HL-60 (cell line): ENCODE results near the gene USP31.

ENCODE experiments used
- DNase-seq, 2 experiments: peaks; one replicate each; pipeline ENCODE4 v3.0.0-alpha.2; 2010 to 2020; ENCODE audit warnings: low read depth in 1 of 2, low spot score in 1 of 2
- H3K27ac ChIP-seq: fragments of 250-450 bp; sonication (Bioruptor Pico); replicated peaks from 2 replicates; pipeline ENCODE4 v1.5.1; 2020; ENCODE audit warnings: mild to moderate bottlenecking, moderate library complexity
- H3K27me3 ChIP-seq: fragments of 250-450 bp; sonication (Bioruptor Pico); 2 replicates; pipeline ENCODE4 v1.5.1; 2021; ENCODE audit warnings: mild to moderate bottlenecking, moderate library complexity; ENCODE audit not compliant: insufficient read depth, poor library complexity, severe bottlenecking
- H3K4me3 ChIP-seq: replicated peaks from 2 replicates; pipeline ENCODE4 v1.5.1; 2011; ENCODE audit warnings: mild to moderate bottlenecking, control low read depth, low read length; ENCODE audit not compliant: insufficient read depth
- GABPA ChIP-seq: IDR thresholded peaks from 2 replicates; pipeline ENCODE4 v1.6.1; 2012; ENCODE audit warnings: low read depth
- POLR2AphosphoS5 ChIP-seq: IDR thresholded peaks from 2 replicates; pipeline ENCODE4 v1.6.1; 2012; ENCODE audit warnings: low read depth
- SPI1 ChIP-seq: IDR thresholded peaks from 2 replicates; pipeline ENCODE4 v1.6.1; 2012; ENCODE audit warnings: low read depth, mild to moderate bottlenecking, borderline replicate concordance
- TF ChIP-seq, protein P1 (sequence below): IDR thresholded peaks from 2 replicates; pipeline ENCODE4 v1.6.1; 2012; ENCODE audit warnings: low read depth; ENCODE audit not compliant: insufficient replicate concordance
- TF ChIP-seq, protein P2 (sequence below): IDR thresholded peaks from one replicate; pipeline ENCODE4 v1.5.1; 2011; ENCODE audit warnings: low read length, control low read depth, inconsistent platforms; ENCODE audit not compliant: insufficient read depth

USP31 gene

DNA sequence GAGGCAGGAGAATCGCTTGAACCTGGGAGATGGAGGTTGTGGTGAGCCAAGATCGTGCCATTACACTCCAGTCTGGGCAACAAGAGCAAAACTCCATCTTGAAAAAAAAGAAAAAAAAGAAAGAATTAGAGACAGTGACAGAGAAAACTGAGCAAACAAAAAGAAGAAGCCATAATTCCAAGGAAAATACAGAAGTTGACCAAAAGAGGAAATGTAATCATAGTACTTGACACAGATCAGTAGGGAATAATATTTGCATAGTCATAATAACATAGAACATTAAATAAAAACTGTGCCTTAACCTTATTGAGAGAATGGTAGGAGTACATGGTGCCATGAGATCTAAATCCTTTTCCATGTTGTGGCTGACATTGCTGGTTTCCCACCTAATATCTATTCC lies 14.7 kb upstream of the USP31 start:
- TF ChIP-seq SPI1 = peak; percentile 42; the same call in 1 of the 2 replicates
- TF ChIP-seq POLR2AphosphoS5 = no peak
- H3K27ac ChIP-seq = no peak overlapping the region
- no peaks in the 10 kb centered on the region for H3K27me3 ChIP-seq

DNA sequence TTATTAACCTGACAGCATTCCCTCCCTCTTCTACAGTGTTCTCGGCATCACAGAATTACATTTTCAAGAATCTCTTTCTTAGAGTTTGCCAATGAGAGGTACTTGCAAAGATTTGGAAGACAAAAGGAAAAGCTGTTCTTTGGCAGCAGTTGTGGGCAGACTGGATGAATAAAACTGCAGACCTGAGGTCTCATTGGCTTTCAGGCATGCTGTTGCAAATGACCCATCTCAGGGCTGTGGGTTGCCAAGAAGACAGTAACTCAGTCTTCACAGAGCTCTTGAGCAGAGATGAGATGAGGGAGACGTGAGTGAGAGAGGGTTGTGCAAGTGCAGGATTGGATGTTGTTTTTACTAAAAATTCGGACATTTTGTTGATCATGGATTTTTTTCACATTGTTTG lies 11.3 kb upstream of the USP31 start:
- Histone ChIP-seq H3K27me3 (no peaks in the 10 kb centered on the region), H3K27ac (no peak overlapping the region), H3K4me3 (no peak overlapping the region)
- TF ChIP-seq, protein P1, sequence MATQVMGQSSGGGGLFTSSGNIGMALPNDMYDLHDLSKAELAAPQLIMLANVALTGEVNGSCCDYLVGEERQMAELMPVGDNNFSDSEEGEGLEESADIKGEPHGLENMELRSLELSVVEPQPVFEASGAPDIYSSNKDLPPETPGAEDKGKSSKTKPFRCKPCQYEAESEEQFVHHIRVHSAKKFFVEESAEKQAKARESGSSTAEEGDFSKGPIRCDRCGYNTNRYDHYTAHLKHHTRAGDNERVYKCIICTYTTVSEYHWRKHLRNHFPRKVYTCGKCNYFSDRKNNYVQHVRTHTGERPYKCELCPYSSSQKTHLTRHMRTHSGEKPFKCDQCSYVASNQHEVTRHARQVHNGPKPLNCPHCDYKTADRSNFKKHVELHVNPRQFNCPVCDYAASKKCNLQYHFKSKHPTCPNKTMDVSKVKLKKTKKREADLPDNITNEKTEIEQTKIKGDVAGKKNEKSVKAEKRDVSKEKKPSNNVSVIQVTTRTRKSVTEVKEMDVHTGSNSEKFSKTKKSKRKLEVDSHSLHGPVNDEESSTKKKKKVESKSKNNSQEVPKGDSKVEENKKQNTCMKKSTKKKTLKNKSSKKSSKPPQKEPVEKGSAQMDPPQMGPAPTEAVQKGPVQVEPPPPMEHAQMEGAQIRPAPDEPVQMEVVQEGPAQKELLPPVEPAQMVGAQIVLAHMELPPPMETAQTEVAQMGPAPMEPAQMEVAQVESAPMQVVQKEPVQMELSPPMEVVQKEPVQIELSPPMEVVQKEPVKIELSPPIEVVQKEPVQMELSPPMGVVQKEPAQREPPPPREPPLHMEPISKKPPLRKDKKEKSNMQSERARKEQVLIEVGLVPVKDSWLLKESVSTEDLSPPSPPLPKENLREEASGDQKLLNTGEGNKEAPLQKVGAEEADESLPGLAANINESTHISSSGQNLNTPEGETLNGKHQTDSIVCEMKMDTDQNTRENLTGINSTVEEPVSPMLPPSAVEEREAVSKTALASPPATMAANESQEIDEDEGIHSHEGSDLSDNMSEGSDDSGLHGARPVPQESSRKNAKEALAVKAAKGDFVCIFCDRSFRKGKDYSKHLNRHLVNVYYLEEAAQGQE = no peak
- DNase-seq = no peak

More for the DNA sequence above, 14.7 kb upstream of the USP31 start:
- no peak overlapping the region for H3K4me3 ChIP-seq
- no peak for DNase-seq

DNA sequence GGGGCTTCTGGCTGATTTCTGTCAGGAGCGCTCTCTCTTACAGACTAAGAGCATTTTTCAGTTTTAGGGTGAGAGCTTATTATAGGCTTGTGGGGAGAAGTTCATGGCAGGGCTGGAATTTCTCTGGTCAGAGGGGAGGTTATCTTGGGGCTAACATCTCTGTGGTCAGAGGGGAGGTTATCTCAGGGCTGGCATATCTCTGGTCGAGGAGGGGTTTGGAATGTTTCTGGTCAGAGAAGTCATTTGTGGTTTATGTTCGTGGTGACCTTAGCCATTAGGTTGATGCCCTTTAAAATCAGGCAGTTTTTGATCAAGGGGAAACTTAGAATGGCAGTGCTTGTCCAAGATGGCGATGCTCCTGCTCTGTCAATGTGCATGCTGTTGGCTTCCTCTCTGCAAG lies 10.8 kb upstream of the USP31 start:
- TF ChIP-seq, protein P2, sequence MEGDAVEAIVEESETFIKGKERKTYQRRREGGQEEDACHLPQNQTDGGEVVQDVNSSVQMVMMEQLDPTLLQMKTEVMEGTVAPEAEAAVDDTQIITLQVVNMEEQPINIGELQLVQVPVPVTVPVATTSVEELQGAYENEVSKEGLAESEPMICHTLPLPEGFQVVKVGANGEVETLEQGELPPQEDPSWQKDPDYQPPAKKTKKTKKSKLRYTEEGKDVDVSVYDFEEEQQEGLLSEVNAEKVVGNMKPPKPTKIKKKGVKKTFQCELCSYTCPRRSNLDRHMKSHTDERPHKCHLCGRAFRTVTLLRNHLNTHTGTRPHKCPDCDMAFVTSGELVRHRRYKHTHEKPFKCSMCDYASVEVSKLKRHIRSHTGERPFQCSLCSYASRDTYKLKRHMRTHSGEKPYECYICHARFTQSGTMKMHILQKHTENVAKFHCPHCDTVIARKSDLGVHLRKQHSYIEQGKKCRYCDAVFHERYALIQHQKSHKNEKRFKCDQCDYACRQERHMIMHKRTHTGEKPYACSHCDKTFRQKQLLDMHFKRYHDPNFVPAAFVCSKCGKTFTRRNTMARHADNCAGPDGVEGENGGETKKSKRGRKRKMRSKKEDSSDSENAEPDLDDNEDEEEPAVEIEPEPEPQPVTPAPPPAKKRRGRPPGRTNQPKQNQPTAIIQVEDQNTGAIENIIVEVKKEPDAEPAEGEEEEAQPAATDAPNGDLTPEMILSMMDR = no peak
- no peak for TF ChIP-seq POLR2AphosphoS5
- no peak for TF ChIP-seq SPI1
- TF ChIP-seq GABPA = no peak
- Histone ChIP-seq H3K27me3 (no peaks in the 10 kb centered on the region), H3K27ac (no peak overlapping the region), H3K4me3 (no peak overlapping the region)
- DNase-seq = no peak

DNA sequence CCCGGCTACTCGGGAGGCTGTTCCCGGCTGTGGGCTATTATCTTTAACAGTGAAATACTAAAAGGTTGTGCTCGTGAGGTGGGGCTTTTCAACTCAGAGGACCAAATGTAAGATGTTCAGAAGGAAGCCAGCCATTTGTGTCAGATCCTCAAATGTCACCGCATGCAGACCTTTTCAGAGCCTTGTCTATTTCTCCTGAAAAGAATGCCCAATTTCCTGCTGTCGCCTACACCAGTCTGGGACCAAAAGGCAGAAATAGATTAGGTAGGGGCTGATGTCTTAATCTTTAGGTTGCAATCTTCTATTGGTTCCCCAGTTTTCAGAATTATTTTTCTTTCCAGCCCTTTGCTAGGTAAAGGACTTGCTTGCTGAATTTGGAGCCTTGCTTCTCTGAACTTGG lies 8.9 kb upstream of the USP31 start:
- no peak for DNase-seq
- Histone ChIP-seq H3K27ac (no peak overlapping the region), H3K27me3 (no peaks in the 10 kb centered on the region), H3K4me3 (no peak overlapping the region)
- no peak for TF ChIP-seq POLR2AphosphoS5
- TF ChIP-seq, protein P1 = no peak

DNA sequence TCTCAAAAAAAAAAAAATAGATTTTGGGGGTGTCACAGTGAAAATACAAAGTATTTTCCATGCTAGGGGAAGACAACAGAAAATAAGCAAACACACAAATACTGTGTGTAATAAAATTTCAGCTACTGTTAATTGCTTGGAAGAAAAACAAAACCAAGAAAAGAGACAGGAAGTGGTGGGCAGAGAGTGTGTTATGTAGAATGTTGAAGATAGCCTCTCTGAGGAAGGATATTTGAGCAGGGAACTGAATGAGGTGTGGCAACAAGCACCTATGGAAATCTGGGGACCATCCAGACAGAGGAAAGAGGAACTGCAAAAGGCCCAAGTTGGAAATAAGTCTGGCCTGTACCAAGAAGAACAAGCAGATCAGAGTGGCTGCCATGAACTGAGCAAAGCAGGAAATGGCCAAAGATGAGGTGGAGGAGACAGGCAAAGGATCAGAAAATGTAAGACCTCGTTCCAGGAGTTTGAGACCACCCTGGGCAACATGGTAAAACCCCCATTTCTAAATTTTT lies 7.8 kb upstream of the USP31 start:
- H3K4me3 ChIP-seq = no peak overlapping the region
- peak in 1 of 2 experiments; percentile 7 for DNase-seq
- H3K27me3 ChIP-seq = no peaks in the 10 kb centered on the region
- no peak for TF ChIP-seq GABPA
- peak; percentile 77 for TF ChIP-seq SPI1
- no peak overlapping the region for H3K27ac ChIP-seq

DNA sequence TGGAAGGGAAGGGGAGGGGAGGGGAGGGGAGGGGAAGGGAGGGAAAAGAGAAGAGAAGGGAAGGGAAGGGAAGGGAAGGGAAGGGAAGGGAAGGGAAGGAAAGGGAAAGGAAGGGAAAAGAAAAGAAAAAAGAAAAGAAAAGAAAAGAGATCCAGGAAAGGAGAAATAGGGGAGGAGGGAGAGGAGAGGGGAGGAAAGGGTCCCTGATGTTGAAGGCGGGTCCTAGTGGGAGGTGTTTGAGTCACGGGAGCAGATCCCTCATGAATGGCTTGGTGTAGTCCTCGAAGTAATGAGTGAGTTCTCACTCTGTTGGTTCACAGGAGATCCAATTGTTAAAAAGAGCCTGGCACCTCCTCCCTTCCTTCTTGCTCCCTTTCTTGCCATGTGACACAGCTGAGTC lies 6.9 kb upstream of the USP31 start:
- no peaks in the 10 kb centered on the region for H3K27me3 ChIP-seq
- H3K4me3 ChIP-seq = no peak overlapping the region
- DNase-seq = no peak
- TF ChIP-seq POLR2AphosphoS5 (no peak), SPI1 (no peak), GABPA (no peak)
- TF ChIP-seq, protein P1 = no peak
- TF ChIP-seq, protein P2 = no peak
- no peak overlapping the region for H3K27ac ChIP-seq
